D721Med (cell line): ENCODE data around the gene ALOX15B.

Source experiments
- DNase-seq: peaks from one replicate; pipeline ENCODE4 v3.0.0; 2011; ENCODE audit warnings: low spot score; ENCODE audit not compliant: insufficient read length
- FAIRE-seq: peaks from 2 replicates; lab custom pipeline; 2011; peaks lifted over from hg19 to GRCh38; lab: Jason Lieb, UNC
- TF ChIP-seq, protein P1 (sequence below): IDR thresholded peaks from 2 replicates; pipeline ENCODE4 v1.5.1; 2012; ENCODE audit warnings: mild to moderate bottlenecking, control low read depth; ENCODE audit not compliant: insufficient read depth; ENCODE audit errors: missing control alignments

Gene ALOX15B

DNA sequence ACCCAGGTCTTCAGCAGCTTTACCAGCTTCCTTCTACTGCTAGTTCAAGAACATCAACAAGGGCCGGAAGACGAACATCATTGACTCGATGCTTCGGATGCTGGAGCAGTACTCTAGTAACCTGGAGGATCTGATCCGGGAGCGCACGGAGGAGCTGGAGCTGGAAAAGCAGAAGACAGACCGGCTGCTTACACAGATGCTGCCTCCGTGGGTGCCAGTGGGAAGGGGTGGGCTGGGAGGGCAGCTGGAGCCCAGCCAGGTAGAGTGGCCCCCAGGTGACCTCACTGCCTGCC lies 24.4 kb upstream of the ALOX15B start:
- FAIRE-seq (no peak), DNase-seq (no peak)
- TF ChIP-seq, protein P1, sequence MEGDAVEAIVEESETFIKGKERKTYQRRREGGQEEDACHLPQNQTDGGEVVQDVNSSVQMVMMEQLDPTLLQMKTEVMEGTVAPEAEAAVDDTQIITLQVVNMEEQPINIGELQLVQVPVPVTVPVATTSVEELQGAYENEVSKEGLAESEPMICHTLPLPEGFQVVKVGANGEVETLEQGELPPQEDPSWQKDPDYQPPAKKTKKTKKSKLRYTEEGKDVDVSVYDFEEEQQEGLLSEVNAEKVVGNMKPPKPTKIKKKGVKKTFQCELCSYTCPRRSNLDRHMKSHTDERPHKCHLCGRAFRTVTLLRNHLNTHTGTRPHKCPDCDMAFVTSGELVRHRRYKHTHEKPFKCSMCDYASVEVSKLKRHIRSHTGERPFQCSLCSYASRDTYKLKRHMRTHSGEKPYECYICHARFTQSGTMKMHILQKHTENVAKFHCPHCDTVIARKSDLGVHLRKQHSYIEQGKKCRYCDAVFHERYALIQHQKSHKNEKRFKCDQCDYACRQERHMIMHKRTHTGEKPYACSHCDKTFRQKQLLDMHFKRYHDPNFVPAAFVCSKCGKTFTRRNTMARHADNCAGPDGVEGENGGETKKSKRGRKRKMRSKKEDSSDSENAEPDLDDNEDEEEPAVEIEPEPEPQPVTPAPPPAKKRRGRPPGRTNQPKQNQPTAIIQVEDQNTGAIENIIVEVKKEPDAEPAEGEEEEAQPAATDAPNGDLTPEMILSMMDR: no peak

DNA sequence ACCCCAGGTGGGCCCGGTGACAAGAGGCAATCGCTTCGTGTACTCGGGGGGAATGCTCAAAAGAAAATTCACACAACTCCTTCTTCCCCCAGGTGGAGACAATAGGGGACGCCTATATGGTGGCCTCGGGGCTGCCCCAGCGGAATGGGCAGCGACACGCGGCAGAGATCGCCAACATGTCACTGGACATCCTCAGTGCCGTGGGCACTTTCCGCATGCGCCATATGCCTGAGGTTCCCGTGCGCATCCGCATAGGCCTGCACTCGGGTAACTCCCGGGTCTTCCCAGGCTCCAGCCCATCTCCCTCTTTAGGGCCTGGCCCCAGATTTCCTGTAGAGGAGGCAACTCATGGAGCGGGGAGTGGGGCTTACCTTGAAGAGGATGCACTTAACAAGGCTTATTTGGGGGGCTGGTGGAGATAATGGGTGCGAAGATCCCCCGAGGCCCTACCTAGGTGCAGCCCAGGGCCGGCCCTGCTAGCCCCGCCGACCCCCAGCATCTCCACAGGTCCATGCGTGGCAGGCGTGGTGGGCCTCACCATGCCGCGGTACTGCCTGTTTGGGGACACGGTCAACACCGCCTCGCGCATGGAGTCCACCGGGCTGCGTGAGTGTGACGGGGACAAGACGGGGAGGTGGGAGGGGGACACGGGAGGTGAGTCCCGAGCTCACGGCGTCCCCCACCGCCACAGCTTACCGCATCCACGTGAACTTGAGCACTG lies 23.5 kb upstream of the ALOX15B start:
- TF ChIP-seq, protein P1: no peak
- no peak for FAIRE-seq
- DNase-seq: no peak

DNA sequence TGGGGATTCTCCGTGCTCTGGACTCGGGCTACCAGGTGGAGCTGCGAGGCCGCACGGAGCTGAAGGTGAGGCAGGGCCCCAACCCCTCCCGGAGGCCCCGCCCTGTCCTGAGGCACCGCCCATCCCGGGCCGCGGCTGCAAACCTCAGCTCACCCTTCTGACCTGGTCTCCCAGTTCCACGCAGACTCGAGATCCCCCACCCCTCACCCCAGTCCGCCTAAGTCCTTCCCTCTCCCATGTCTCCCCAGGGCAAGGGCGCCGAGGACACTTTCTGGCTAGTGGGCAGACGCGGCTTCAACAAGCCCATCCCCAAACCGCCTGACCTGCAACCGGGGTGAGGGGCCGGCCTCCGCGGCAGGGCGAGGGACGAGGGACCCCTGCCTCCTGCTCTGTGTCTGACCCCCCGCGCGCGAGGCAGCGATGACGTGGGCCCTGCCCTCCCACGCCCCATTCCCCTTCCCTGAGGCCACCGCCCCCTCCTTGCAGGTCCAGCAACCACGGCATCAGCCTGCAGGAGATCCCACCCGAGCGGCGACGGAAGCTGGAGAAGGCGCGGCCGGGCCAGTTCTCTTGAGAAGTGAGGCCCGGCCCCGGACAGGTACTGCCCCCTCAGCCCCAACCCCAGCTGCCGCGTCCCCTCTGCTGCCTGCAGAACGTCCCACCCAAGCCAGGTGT lies 22.8 kb upstream of the ALOX15B start:
- DNase-seq (no peak), FAIRE-seq (no peak)
- TF ChIP-seq, protein P1: no peak

DNA sequence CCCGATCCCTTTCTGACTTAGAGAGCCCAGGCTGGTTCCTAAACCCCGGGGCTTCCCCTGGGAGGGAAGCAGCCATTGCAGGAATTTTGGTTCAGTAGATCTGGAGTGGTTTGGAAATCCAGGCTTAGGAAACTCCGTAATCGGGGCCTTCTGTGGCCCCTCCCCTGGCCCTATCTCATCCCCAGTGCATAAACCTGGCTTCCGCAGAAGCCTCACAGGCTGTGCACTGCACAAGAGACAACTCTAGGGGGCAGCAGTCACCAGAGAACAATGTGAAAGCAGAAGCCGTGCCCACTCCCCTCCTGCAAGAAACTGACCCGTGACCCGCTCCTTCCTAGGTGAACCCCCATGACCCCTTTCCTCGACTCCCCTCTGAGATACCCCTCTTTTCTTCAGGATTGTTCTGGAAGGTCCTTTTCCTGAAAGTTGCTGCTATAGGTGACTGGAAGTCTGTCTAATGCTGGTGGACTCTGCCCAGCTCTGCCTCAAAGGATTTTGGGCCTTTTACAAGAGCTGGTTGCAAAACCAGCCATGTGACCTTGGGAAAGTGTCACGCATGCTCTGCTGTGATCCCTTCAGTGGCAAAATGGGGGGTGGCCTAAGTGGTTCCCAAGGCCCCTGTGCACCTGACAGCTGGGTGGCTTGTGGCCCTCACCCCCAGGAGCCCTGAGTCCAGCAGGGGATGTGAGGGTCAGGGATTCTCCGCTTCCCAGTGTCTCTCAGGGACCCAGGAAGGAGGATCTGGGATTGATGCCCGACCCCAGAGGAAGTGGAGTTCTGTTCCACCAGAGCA lies 22.0 kb upstream of the ALOX15B start:
- FAIRE-seq: no peak
- TF ChIP-seq, protein P1: peak; percentile 42
- no peak for DNase-seq

DNA sequence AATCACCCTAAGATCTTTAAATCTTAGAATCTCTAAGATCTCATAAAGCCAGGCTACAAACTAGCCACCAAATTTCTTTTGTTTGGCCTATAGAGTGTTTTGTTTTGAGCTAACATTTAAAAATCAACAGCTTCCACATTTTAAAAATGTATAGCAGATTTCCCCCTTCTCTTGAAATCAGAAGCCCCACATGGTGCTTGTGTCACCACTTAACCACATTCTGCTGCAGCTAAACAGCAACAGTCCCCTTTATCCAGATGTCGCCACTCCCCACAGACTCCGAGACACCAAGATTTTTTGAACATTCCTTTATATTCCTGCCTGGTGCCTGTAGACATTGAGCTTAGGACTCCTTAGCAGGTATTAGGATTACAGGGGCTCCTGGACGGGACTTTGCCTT lies 20.4 kb upstream of the ALOX15B start:
- FAIRE-seq (no peak), DNase-seq (no peak)
- TF ChIP-seq, protein P1: no peak

DNA sequence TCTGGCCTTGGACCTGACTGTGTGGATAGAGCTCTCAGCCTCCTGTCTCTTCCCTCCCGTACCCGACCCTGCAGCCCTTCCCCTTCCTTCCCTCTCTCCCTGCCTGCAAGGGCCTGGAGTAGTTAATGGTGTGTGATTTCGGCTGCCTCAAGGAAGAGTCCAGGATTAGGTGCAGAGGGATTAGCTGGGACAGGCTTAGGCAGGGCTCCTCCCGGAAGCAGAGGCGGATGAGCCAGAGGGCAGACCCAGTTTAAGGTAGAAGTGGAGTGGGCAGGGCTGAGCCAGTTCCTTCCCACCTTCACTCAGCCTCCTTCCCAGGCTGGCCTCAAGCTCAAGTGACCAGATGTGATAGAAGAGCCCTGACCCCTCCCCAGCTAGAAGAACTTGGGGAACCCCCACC lies 19.7 kb upstream of the ALOX15B start:
- FAIRE-seq: peak; percentile 21
- no peak for DNase-seq
- TF ChIP-seq, protein P1: no peak
